ENCODE data around the gene SPATA12.
A peak's percentile ranks its signal among the peaks of the same experiment; 100 is the strongest.

Gene SPATA12

GRCh38 chr3:57087361-57088092 is 27.1 kb downstream of the SPATA12 start:
- no peak for TF ChIP-seq MAX (IDR thresholded peaks at IDR 0.05)
- no peak for TF ChIP-seq CREB1 (IDR thresholded peaks at IDR 0.05; ENCODE audit: low read depth)
- TF ChIP-seq USF1 (IDR thresholded peaks at IDR 0.05), result no peak
- TF ChIP-seq RAD21 (IDR thresholded peaks at IDR 0.05; ENCODE audit: low read depth), result no peak
- TF ChIP-seq REST (IDR thresholded peaks at IDR 0.05; ENCODE audit: low read depth), result no peak
- no peak for TF ChIP-seq EP300 (IDR thresholded peaks at IDR 0.05; ENCODE audit: borderline replicate concordance)
- no peak for TF ChIP-seq CEBPB (IDR thresholded peaks at IDR 0.05)
- TF ChIP-seq YY1 (IDR thresholded peaks at IDR 0.05; ENCODE audit: low read depth), result no peak
- TF ChIP-seq ZBTB7A (IDR thresholded peaks at IDR 0.05; ENCODE audit: low read depth), result no peak
- no peak for TF ChIP-seq NFIC (IDR thresholded peaks at IDR 0.05)
- TF ChIP-seq TCF12 (IDR thresholded peaks at IDR 0.05; ENCODE audit: low read depth), result no peak
- TF ChIP-seq FOXM1 (IDR thresholded peaks at IDR 0.05; ENCODE audit: borderline replicate concordance, low read depth), result no peak
- TF ChIP-seq TAF1 (IDR thresholded peaks at IDR 0.05; ENCODE audit: low read depth), result no peak
- no peak for TF ChIP-seq TEAD4 (IDR thresholded peaks at IDR 0.05)

- TF ChIP-seq CEBPB (IDR thresholded peaks at IDR 0.05), result no peak
- no peak for TF ChIP-seq RAD21 (IDR thresholded peaks at IDR 0.05; ENCODE audit: low read depth)
Measured at GRCh38 chr3:57088503-57088902, 28.0 kb downstream of the SPATA12 start.

- no peak for TF ChIP-seq USF1 (IDR thresholded peaks at IDR 0.05)
- TF ChIP-seq TCF12 (IDR thresholded peaks at IDR 0.05; ENCODE audit: low read depth), result no peak
- TF ChIP-seq NFIC (IDR thresholded peaks at IDR 0.05), result no peak
- no peak for TF ChIP-seq EP300 (IDR thresholded peaks at IDR 0.05; ENCODE audit: borderline replicate concordance)
Measured at GRCh38 chr3:57089043-57089442, 28.6 kb downstream of the SPATA12 start.

GRCh38 chr3:57091521-57092273 is 31.2 kb downstream of the SPATA12 start:
- no peak for TF ChIP-seq ZBTB7A (IDR thresholded peaks at IDR 0.05; ENCODE audit: low read depth)
- TF ChIP-seq REST (IDR thresholded peaks at IDR 0.05; ENCODE audit: low read depth), result no peak
- TF ChIP-seq CEBPB (IDR thresholded peaks at IDR 0.05), result no peak
- TF ChIP-seq CREB1 (IDR thresholded peaks at IDR 0.05; ENCODE audit: low read depth), result no peak
- TF ChIP-seq FOXM1 (IDR thresholded peaks at IDR 0.05; ENCODE audit: borderline replicate concordance, low read depth), result no peak
- no peak for TF ChIP-seq NFIC (IDR thresholded peaks at IDR 0.05)
- TF ChIP-seq EP300 (IDR thresholded peaks at IDR 0.05; ENCODE audit: borderline replicate concordance), result no peak
- TF ChIP-seq RAD21 (IDR thresholded peaks at IDR 0.05; ENCODE audit: low read depth), result no peak
- no peak for TF ChIP-seq EGR1 (IDR thresholded peaks at IDR 0.05)

- TF ChIP-seq FOXM1 (IDR thresholded peaks at IDR 0.05; ENCODE audit: borderline replicate concordance, low read depth) (no peak), RAD21 (IDR thresholded peaks at IDR 0.05; ENCODE audit: low read depth) (peak; percentile 36)
Measured at GRCh38 chr3:57093489-57093888, 33.0 kb downstream of the SPATA12 start.

DNA sequence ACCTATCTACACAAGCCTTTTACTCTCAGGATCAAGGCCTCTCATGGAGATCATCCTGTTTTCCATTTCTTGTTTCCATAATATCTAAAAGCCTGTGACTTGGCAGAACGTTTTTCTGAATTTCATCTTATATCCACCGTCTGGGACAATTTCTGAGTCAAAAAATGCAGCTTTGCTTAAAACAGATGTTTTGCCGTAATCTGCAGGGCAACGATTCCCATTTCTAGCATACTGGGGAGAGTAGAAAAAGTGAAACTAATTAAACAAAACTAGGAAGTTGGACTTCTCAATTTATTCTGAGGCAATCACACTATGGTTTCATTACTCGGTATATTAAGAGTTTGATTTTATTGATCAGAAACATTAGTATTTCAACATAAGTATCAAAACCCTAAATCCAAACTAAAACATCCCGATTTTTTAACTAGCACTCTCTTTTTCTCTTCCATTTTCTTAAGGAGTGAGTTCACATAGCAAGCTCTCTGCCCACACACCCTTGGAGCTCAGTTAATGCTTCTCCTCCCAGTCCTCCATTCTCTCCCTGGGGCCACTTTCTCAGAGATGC is 33.6 kb downstream of the SPATA12 start:
- TF ChIP-seq NFIC (IDR thresholded peaks at IDR 0.05) (no peak), USF1 (IDR thresholded peaks at IDR 0.05) (no peak), TEAD4 (IDR thresholded peaks at IDR 0.05) (no peak), REST (IDR thresholded peaks at IDR 0.05; ENCODE audit: low read depth) (no peak), EP300 (IDR thresholded peaks at IDR 0.05; ENCODE audit: borderline replicate concordance) (no peak), TAF1 (IDR thresholded peaks at IDR 0.05; ENCODE audit: low read depth) (no peak), RAD21 (IDR thresholded peaks at IDR 0.05; ENCODE audit: low read depth) (no peak), TCF12 (IDR thresholded peaks at IDR 0.05; ENCODE audit: low read depth) (no peak), EGR1 (IDR thresholded peaks at IDR 0.05) (no peak), CREB1 (IDR thresholded peaks at IDR 0.05; ENCODE audit: low read depth) (no peak), ZBTB7A (IDR thresholded peaks at IDR 0.05; ENCODE audit: low read depth) (no peak), CEBPB (IDR thresholded peaks at IDR 0.05) (no peak), YY1 (IDR thresholded peaks at IDR 0.05; ENCODE audit: low read depth) (no peak), FOXM1 (IDR thresholded peaks at IDR 0.05; ENCODE audit: borderline replicate concordance, low read depth) (no peak)

Measured in Ishikawa (cell line).